ENCODE measurements around the gene SF3B2. TPM values are rescaled to one million over a fixed set of nuclear protein-coding genes. Genes with fewer than 3 reads are reported as not detected.

The SF3B2 gene
- total RNA-seq, 1 donor from 2014 or later: 216 TPM

DNA sequence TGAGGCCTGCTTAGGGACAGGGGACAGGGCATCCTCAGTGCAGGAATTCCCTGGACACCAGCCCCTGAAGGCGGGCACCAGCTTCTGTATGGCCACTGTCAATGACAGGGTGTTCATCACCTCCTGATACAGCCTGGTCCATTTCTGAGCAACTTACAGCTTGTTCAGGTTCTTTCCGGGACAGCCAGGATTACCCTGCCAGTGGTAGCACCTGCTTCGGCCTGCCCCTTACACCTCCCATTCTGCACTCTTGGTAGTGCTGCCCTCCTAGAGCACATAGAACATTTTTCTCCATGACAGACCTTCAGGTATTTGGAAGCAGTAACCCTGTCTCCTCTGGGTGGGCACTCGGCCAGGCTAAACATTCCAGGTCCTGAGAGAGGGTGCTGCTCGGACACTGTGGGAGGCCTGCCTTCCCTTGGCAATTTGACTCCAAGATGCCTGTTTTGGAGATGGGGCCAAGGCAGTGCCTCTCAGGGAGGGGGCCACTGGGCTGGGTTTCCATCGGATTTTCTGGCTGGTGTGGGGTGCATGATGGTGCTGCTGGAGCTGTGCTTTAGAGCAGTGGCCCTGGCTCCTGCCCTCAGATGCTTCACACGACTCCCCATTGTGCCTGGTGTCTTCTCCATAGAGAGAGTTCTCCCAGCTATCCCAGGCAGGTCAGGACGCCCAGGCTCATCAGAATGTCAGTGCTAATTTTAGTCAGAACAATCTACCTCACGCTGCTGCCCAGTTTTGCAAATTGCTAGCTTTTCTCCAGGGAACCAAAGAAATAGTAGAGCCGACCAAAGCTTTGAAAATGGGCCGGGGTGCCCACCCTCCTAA is 4.4 kb upstream of the SF3B2 start:
- Mint-ChIP-seq H3K36me3 (ENCODE audit: insufficient read depth) (peaks cover 2% of the 10 kb centered on the region), H3K27ac (no peak overlapping the region), H3K4me1 (ENCODE audit: low read depth) (peaks cover 28% of the 10 kb centered on the region), H3K9me3 (ENCODE audit: low read depth) (no peaks in the 10 kb centered on the region), H3K27me3 (no peaks in the 10 kb centered on the region), H3K4me3 (ENCODE audit: low read depth) (peak overlapping the region; percentile 51)
- no peak for DNase-seq (ENCODE audit: low spot score, unreplicated experiment)
- TF ChIP-seq, protein P1, sequence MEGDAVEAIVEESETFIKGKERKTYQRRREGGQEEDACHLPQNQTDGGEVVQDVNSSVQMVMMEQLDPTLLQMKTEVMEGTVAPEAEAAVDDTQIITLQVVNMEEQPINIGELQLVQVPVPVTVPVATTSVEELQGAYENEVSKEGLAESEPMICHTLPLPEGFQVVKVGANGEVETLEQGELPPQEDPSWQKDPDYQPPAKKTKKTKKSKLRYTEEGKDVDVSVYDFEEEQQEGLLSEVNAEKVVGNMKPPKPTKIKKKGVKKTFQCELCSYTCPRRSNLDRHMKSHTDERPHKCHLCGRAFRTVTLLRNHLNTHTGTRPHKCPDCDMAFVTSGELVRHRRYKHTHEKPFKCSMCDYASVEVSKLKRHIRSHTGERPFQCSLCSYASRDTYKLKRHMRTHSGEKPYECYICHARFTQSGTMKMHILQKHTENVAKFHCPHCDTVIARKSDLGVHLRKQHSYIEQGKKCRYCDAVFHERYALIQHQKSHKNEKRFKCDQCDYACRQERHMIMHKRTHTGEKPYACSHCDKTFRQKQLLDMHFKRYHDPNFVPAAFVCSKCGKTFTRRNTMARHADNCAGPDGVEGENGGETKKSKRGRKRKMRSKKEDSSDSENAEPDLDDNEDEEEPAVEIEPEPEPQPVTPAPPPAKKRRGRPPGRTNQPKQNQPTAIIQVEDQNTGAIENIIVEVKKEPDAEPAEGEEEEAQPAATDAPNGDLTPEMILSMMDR (IDR thresholded peaks at IDR 0.05; ENCODE audit: unreplicated experiment): no peak

DNA sequence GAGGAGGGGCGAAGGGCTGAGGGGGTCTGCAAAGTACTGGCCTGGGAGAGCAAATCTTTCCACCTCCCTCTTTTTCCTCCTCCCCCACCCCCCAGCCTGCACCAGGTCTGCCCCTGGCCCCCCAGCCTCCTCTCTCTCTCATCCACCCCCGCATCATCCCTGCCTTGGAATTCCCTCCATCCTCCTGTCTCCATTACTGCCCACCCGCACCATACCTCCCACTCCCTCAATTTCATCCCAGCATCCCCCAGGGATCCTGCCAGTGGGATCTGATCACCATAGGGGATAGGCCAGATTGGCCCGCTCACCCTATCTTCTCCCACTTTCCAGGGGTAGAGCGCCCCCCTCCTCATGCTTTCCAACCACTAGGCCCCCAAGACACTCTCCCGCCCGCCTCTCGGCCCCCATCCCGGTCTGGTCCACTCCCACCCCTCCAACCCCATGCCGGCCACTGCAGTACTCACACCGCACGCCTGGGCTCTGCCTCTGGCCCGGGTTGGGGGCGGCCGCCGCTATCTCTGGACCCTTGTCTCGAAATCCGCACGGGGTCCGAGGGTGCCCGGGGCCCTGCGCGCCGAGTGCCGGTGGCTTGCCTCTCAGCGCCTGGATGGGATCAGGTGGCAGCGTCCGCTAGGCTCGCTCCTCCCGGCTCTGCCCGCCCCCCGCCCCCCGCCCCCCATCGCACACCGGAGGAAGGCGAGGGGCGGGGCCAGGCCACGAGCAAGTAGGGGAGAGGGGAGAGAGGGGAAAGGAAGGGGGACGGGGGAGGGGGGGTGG is 3.4 kb upstream of the SF3B2 start, which contains the start of gene GAL3ST3:
GAL3ST3 (minus strand) TSS at position 615 of the 777 bp plus-strand sequence. CDS start 3,746 bp downstream, outside the sequence.
- peak; percentile 29 for DNase-seq (ENCODE audit: low spot score, unreplicated experiment)
- TF ChIP-seq, protein P1 (IDR thresholded peaks at IDR 0.05; ENCODE audit: unreplicated experiment): no peak
- Mint-ChIP-seq H3K4me1 (ENCODE audit: low read depth) (peaks cover 34% of the 10 kb centered on the region), H3K27ac (peak within 1 kb of the TSS; percentile 49), H3K36me3 (ENCODE audit: insufficient read depth) (peaks cover 3% of the 10 kb centered on the region), H3K27me3 (no peaks in the 10 kb centered on the region), H3K9me3 (ENCODE audit: low read depth) (no peaks in the 10 kb centered on the region), H3K4me3 (ENCODE audit: low read depth) (peak within 1 kb of the TSS; percentile 66)

DNA sequence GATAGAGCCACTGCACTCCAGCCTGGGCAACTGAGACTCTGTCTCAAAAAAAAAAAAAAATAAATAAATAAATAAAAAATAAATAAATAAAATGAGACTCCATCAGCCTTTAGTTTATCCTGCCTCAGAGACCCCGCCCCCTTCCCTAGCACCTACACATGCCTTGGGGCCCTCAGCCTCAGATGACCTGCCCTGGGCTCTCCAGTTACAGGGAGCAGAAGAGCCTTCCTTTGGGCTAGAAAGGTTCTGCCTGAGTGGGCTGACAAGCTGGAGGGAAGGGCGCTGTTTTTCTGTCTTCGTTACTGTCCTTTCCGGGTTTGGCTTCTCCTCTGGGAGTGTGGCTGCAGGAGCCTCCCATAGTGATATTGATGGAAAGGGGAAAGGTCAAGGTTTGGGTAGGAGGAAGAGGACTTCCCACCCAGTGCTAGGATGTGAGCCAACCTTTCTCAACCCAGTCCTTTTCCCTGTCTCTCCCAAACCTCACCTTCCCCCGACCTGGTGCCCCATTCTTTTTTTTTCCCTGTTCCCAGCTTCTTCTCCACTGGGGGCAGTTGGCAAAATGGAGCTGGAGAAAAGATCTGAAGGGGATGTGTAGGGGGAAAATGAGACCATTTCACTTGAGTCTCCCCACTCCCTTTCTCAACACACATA is 1.5 kb upstream of the SF3B2 start:
- Mint-ChIP-seq H3K4me3 (ENCODE audit: low read depth) (peak overlapping the region; percentile 99), H3K27ac (peak overlapping the region; percentile 98), H3K4me1 (ENCODE audit: low read depth) (peaks cover 32% of the 10 kb centered on the region), H3K27me3 (no peaks in the 10 kb centered on the region), H3K36me3 (ENCODE audit: insufficient read depth) (peaks cover 9% of the 10 kb centered on the region), H3K9me3 (ENCODE audit: low read depth) (no peaks in the 10 kb centered on the region)
- DNase-seq (ENCODE audit: low spot score, unreplicated experiment): no peak
- TF ChIP-seq, protein P1 (IDR thresholded peaks at IDR 0.05; ENCODE audit: unreplicated experiment): no peak

DNA sequence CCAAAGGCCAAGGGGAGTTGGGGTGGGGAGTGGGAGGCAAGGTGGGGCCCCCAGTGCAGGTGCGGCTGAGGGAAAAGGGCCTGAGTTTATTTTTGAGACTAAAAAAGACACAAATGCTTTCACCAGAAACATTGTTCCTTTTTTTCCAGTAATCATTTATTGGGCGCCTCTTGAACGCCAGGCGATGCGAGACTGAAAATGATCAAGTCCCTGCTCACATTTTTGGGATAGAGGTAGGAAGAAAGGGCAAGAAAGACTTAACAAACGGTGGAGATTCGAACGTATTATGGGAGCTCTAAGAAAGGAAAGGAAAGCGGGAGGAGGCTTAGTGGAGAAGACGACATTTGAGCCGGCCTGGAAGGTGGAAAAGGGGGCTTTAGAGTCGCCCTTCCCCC is 796 bp upstream of the SF3B2 start:
- Mint-ChIP-seq H3K9me3 (ENCODE audit: low read depth) (no peaks in the 10 kb centered on the region), H3K4me1 (ENCODE audit: low read depth) (peaks cover 32% of the 10 kb centered on the region), H3K4me3 (ENCODE audit: low read depth) (peak overlapping the region; percentile 99), H3K27me3 (no peaks in the 10 kb centered on the region), H3K27ac (peak overlapping the region; percentile 98), H3K36me3 (ENCODE audit: insufficient read depth) (peaks cover 11% of the 10 kb centered on the region)
- DNase-seq (ENCODE audit: low spot score, unreplicated experiment): no peak
- TF ChIP-seq, protein P1 (IDR thresholded peaks at IDR 0.05; ENCODE audit: unreplicated experiment): no peak

DNA sequence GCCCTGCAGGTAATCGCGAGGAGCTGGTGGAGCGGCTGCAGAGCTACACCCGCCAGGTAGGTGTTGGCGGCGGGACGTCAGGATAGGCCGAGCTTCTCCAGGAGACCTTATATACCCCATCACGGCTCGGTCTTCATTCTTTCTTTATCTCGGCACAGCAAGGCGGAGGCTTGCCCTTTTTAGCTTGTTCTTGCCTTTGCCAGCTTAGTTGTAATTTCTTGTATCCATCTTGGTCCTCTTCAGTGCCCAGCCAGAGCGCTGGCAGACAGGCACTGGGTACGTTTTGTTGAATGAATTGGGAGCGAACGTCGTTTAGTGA is 459 bp downstream of the SF3B2 start:
- H3K36me3 Mint-ChIP-seq (ENCODE audit: insufficient read depth): peaks cover 14% of the 10 kb centered on the region

More for the DNA sequence above, 459 bp downstream of the SF3B2 start:
- Mint-ChIP-seq H3K9me3 (ENCODE audit: low read depth) (no peaks in the 10 kb centered on the region), H3K4me3 (ENCODE audit: low read depth) (peak overlapping the region; percentile 99), H3K27ac (peak overlapping the region; percentile 97), H3K27me3 (no peaks in the 10 kb centered on the region), H3K4me1 (ENCODE audit: low read depth) (peaks cover 32% of the 10 kb centered on the region)
- DNase-seq (ENCODE audit: low spot score, unreplicated experiment): no peak
- TF ChIP-seq, protein P1 (IDR thresholded peaks at IDR 0.05; ENCODE audit: unreplicated experiment): no peak
